Measurements from ENCODE around the gene GTPBP3.

DNA sequence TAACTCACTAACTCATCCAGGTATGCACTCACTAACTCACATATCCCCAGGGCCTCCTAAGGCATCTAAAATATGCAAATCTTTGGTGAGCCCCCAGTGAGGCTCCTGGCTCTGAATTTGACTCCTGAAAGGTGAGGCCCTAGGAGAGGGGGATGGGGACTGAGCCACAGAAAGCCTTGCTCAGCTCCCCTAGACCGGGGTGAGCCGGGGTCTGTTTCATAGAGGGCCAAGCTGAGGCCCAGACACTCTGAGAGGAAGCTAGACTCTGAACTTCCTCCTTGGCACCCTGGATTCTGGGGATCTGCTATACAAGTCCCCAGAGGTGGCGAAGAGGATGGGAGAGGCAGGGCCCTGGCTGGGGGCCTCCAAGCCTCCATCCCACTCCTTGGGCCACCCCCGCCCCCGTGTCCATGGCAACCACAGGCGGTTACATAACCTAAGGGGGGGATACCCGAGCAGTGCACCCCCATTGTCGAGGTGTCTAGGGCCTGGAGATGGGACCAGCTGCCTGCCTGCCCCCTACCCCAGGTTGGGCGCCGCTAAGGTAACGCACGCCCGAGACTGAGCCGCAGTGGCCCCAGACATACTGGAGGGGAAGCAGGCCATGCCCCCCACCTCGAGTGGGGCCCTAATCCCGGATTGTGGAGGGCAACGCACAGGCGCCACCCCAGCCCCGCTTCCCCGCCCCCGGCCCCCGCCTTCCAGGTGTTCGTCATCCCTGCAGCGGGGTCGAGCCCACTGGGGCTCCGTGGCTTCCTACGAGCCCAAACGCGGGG lies 34.8 kb upstream of the GTPBP3 start:
- TF ChIP-seq, protein P1, sequence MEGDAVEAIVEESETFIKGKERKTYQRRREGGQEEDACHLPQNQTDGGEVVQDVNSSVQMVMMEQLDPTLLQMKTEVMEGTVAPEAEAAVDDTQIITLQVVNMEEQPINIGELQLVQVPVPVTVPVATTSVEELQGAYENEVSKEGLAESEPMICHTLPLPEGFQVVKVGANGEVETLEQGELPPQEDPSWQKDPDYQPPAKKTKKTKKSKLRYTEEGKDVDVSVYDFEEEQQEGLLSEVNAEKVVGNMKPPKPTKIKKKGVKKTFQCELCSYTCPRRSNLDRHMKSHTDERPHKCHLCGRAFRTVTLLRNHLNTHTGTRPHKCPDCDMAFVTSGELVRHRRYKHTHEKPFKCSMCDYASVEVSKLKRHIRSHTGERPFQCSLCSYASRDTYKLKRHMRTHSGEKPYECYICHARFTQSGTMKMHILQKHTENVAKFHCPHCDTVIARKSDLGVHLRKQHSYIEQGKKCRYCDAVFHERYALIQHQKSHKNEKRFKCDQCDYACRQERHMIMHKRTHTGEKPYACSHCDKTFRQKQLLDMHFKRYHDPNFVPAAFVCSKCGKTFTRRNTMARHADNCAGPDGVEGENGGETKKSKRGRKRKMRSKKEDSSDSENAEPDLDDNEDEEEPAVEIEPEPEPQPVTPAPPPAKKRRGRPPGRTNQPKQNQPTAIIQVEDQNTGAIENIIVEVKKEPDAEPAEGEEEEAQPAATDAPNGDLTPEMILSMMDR (conservative IDR thresholded peaks at IDR 0.05; ENCODE audit: low read length), result no peak
- no peak for TF ChIP-seq EZH2phosphoT487 (IDR thresholded peaks at IDR 0.05; ENCODE audit: borderline replicate concordance)
